ENCODE results near the gene ADIPOR1.

GRCh38 chr1:202908998-202909397, 49.1 kb downstream of the ADIPOR1 start:
- TF ChIP-seq CTCF (IDR thresholded peaks at IDR 0.05) (no peak), POLR2A (IDR thresholded peaks at IDR 0.05) (no peak)

All from Peyer's patch (tissue), 4 donors.